ENCODE measurements around the gene TFDP1.

- no peak for TF ChIP-seq TAF1 (IDR thresholded peaks at IDR 0.05; ENCODE audit: borderline replicate concordance, insufficient read depth, low read length)
- no peak for TF ChIP-seq SIN3A (IDR thresholded peaks at IDR 0.05; ENCODE audit: borderline replicate concordance, insufficient read depth, low read length)
- no peak for TF ChIP-seq REST (IDR thresholded peaks at IDR 0.05; ENCODE audit: insufficient read depth in 1 of 2, low read depth in 2 of 2, low read length in 2 of 2)
- TF ChIP-seq POLR2AphosphoS5 (IDR thresholded peaks at IDR 0.05; ENCODE audit: low read depth, low read length) = no peak
Observed at GRCh38 chr13:113604186-113604585, 19.6 kb downstream of the TFDP1 start.

Data from PFSK-1 (cell line).